ENCODE data around the gene ABCB11.

GRCh38 chr2:168951871-168952270, 79.3 kb downstream of the ABCB11 start:
- TF ChIP-seq CTCF (IDR thresholded peaks at IDR 0.05; ENCODE audit: extremely low read depth in 1 of 2, insufficient read depth in 1 of 2, low read depth in 1 of 2, low read length in 2 of 2) (no peak), FOS (IDR thresholded peaks at IDR 0.05; ENCODE audit: borderline replicate concordance, insufficient read depth, low read length) (no peak)

All from endothelial cell of umbilical vein (primary cell).